GM21360 (cell line): ENCODE measurements around the gene TMEM81.

Source experiments
- ATAC-seq: cut with Tn5 transposase; IDR thresholded peaks from one replicate; pipeline ENCODE4 v1.9.1; 2021; ENCODE audit warnings: mild to moderate bottlenecking, moderate library complexity; ENCODE audit not compliant: unreplicated experiment

TMEM81 gene

DNA sequence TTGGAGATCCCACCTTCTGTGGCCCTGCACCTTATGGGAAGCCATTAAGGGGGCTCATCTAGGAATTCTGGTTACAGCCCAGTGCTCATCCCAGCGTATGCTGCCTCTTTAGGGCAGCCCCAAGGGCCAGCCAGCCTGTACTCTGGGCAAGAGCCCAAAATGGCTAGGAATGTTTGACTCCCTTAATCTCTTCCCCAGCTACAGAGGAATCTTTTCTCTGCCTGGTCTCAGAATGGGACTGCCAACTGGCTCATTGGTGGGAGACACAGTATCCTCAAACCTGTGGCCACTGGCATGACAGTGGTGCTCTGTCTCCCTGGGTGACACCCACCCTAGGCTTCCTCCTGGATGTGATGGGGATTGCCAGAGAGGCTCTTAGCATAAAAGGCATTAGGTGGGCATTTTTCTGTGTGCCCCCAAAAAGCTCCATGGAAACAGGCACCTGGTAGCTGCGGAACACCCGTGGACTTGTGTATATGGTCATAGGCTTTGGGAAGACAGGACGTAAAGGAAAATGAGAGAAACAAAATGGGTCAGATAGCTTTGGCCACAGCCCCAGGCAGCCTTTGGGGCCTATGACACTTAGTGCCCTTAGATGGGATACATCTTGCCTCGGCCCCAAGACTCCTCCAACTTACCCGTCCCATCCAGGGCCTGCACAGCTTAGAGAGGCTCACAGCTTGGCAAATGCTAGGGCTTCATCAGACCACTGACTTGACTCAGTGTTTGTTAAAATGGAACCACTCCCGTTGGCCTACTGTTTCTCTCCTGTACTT, 6.9 kb downstream of the TMEM81 start:
- ATAC-seq = no peak

DNA sequence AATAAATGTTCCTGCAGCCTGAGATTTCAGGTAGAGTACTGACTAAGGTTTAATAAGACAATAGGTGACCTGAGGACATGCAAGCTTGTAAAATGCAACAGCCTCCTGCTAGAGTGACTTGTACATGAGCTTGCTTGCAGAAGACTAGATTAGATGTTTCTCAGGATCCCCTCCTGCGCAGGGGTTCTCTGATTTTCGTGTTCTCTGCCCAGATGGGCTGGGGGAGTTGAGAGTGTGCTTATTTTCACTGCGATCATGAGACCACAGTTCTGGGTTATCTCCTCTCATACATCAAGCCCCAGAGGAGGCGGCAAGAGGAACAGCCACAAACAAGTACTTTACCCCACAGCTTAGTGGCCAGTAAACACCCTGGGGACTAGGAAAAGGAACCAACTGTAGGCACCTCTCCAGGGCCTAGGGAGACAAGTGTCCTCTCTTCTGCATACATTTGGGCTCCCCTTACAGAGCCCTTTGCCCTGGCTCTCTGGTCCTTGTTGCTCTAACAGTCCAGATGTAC, 8.0 kb downstream of the TMEM81 start:
- no peak for ATAC-seq

DNA sequence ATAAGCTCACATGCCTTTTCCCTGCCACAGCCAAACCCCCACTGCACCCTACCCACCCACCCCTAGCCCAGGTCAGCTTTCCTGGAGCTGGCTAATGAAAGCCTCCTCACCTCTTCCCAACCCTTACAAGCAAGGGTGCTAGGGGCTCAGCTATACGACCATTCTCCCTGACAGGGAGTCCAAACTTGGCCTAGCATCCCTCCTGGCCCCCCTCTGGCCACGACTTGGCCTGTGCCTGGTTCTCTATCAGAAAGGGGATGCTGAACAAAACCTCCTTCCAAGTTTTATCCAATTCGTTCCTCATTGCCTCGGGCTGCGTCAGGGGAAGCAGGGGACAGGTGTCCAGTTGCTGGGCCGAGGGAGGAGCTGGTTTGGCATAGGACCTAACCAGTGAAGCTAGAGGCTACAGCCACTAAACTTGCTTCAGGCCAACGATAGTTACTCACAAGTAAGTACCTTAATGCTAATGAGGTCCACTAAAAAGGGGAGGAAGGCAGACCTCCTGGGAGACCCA, 8.6 kb downstream of the TMEM81 start:
- ATAC-seq = no peak

DNA sequence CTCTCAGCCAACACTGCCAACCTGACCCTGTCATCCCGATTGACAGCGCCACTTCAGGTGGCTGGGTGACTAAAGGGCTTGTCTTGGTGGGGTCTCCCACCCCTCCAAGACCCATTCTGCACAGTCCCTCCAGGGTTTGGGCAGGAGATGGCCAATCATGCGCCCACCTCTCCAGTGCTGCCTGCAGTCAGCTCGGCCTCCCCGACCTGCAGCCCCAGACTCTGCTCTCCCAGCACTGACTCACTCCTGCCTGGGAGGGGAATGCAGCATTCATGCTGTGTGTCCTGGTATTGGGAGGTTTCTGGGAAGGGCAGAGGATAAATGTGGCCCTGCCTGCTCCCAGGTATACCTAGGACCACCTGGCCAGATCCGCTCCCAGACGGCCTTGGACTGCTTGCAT, 9.7 kb downstream of the TMEM81 start:
- ATAC-seq = no peak

DNA sequence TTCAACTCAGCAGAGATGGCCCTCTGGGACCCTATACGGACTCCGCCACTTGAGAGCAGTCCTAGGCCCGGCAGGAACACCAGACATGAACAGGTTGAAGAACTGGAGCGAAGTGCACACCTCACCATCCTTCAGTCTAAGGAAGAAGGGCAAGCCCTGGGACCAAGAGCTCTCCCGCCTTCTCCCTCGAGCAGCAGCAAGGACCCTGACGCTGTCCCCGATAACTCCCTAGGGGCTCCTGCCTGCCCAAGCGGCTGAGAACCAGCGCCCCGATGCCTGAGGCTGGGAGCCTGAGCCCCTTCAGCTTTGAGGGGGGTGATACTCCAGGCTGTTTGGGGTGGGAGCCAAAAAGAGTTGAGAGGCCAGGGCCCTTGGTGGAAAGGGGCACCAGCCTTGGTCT, 10.2 kb downstream of the TMEM81 start:
- ATAC-seq = no peak

DNA sequence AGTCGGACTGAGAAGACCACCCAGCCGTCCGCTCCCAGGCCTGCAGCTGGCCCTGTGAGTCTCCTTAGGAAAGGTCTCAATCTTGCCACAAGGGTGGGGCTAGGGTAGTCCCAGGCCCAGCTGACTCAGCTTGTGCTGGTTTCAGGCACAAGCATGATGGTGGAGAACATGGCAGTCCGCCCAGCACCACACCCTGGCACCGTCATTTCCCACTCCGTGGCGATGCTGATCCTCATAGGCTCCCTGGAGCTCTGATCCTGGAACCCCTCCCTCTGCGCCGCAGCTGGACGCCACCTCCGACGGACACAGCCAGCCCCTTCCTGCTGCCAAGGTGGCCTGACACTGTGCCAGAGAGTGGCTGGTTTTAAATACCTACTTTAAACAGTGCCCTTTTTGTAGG, 10.7 kb downstream of the TMEM81 start:
- no peak for ATAC-seq

DNA sequence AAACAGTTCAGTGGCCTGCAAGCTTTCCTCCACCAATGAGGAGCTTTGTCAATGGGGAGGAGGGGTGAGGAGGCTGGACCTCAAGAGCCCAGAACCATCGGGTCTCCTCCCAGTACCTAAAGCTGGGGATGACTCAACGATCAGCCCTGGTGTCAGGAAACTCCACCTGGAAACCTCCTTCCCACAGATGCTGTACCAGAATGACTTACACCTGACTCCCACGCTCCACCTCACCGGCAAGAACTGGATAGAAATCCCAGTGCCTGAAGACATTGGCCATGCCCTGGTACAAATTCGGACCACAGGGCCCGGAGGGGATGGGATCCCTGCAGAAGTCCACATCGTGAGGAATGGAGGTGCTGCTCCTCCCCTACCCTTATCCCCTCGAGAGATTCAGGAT, 11.4 kb downstream of the TMEM81 start:
- ATAC-seq = no peak

DNA sequence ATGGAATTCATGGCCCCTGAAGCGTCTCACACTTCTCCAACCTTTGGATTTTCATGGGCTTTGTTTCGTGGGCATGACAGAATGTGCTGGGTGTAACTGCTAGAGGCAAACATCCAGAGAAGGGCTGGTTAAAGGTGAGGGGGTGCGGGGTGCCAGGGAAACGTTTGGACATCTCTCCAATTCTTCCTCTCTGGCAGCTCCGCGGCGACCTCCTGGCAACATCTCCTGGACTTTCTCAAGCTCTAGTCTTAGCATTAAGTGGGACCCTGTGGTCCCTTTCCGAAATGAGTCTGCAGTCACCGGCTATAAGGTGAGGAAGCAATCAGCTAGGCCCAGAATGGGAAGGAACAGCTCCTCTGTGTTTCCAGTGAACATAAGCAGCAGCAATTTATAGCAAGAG, 12.0 kb downstream of the TMEM81 start:
- ATAC-seq = no peak

DNA sequence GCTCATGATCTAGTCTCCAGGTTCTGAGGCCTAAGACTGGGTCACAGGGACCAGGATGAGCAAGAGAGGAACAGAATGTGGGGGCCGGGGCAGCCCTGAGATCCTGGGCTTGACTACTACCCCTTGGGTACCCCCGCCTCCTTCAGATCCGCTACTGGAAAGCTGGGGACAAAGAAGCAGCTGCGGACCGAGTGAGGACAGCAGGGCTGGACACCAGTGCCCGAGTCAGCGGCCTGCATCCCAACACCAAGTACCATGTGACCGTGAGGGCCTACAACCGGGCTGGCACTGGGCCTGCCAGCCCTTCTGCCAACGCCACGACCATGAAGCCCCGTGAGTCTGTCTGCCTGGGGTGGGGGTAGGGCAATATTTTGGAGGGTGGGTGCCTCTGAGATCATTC, 12.5 kb downstream of the TMEM81 start:
- ATAC-seq = no peak

DNA sequence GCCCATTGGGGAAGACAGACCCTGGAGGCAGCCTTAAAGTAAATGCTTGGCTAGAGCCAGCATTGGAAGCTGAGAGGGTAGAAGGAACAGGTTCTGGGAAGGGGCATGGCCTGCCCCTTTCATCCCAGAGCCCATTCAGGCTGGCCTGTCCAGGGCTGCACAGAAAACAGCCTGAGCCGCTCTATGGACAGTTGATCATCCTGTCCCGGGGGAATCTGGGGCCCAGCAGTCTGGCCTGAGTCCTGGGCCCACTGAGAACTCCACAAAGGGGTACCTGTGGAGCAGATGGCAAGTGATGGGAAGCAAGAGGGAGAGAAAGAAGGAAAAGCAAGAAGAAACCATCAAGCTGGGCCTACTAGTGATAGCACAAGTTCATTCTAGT, 13.2 kb downstream of the TMEM81 start:
- ATAC-seq = no peak

DNA sequence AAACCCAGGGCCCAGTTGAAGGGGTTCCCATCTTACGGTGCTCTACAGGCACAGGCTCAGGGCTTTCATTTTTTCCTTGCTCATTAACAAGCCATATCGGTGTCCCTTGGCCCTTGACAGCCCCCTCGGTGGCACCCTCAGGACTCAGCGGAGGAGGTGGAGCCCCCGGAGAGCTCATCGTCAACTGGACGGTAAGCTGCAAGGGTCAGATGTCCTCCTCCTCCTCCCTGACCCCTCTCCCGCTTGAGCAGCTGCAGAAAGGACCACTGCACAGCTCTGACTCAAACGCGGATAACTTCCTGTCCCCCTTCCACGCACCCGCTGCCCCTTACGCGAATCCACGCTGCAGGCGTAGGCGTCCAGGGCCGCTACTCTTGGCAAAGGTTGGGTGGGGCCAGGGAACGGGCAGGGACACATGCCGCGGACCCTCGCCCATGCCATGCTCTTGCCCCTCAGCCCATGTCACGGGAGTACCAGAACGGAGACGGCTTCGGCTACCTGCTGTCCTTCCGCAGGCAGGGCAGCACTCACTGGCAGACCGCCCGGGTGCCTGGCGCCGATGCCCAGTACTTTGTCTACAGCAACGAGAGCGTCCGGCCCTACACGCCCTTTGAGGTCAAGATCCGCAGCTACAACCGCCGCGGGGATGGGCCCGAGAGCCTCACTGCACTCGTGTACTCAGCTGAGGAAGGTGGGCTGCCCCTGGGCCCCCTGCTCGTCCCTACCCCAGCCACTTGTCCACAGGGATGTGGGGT, 14.7 kb downstream of the TMEM81 start:
- ATAC-seq = no peak

DNA sequence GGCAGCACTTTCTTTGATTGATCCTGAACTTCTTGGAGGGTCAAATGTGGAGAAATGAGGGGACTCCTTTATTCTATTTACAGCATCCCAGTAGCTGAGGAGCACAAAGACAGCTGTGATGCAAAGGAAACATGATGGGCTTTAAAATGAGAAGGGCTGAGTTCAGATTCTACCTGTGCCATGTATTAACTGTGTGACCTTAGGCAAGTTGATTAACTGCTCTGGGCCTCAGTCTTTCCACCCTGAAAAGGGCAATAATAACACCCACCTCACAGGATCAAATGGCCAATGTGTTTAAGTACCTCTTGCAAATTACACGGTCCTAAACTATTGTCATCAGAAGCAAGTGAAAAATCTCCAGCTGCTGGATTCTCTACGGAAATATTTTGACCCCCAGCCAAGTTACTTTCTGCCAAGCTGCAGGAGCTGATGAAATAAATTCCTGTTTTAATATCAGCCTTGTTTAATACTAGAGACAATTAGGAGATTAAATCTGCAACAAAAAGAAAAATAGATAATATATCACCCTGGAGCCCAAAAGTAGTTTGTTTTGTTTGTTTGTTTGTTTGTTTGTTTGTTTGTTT, 15.7 kb downstream of the TMEM81 start:
- ATAC-seq = no peak

DNA sequence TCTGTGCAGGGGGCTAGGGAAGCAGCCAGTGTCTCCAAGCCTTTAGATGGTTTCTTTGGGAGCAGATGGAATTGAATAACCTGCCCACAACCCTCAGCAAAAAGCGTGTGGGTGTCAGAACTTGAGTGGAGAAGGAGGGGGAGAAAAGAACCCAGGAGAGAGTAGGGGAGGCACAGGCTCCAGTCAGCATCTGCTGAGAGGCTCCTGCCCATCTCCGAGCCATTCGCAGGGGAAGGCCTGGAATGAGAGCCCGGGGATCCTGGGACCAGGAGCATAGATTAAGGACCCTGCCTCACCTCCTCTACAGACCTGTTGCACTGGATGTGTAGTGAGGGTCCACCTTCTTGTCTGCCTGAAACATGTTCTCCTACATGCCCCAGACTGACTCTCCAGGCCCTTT, 16.3 kb downstream of the TMEM81 start:
- ATAC-seq = no peak

DNA sequence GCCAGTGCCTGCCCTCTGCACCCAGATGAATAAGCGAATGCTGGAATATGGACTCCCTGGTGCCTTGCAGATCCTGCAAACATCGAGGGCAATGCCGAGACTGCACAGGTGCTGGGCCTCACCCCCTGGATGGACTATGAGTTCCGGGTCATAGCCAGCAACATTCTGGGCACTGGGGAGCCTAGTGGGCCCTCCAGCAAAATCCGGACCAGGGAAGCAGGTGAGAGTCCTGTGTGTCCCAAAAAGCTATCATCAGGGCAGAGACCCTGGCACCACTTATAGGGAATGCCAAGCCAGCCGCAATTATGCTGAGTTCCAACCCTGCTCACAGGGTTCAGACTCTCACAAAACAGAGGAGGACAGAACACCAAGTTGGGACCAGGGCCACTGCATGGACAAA, 17.2 kb downstream of the TMEM81 start:
- no peak for ATAC-seq

DNA sequence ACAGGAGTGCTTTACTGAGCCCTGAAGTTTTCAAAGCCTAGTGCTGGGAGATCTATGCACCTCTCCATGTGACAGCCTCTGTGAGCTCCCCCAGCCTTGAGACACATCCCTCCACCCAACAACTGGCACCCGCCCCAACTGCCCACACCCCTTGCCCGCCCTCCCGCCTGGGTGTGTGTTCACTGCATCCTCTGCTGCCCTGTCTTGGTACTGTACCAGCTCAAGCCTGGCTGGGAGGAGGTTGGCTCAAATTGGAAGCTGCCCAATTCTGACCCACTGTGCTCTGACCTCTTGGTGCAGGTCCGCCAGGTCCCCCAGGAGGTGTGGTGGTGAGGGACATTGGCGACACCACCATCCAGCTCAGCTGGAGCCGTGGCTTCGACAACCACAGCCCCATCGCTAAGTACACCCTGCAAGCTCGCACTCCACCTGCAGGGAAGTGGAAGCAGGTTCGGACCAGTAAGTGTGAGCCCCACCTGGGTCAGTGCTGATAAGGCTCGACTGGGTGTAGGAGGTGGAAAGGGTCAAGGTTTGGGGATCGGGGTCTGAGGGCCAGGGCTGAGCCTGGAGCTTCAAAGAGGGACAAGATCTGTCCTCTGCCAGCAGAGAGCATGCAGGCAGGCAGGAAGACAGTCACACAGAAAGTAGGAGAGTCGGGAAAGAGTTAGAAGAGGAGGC, 18.0 kb downstream of the TMEM81 start:
- no peak for ATAC-seq

DNA sequence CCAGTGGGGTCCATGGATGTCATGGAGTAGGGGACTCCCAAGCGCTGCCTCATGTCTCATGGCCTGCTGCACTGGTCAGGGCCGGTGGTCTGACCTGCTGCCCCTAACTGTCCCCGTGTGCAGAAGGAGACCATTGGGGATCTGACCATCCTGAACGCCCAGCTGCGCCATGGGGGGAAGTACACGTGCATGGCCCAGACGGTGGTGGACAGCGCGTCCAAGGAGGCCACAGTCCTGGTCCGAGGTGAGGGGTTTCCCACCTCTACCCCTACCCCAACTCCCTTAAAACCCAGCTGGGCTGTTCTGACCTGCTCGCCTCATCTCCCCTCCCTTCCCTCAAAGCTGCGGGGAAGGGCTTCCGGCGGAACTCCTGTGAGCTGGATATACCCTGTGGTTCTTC, 18.6 kb downstream of the TMEM81 start:
- ATAC-seq = no peak

DNA sequence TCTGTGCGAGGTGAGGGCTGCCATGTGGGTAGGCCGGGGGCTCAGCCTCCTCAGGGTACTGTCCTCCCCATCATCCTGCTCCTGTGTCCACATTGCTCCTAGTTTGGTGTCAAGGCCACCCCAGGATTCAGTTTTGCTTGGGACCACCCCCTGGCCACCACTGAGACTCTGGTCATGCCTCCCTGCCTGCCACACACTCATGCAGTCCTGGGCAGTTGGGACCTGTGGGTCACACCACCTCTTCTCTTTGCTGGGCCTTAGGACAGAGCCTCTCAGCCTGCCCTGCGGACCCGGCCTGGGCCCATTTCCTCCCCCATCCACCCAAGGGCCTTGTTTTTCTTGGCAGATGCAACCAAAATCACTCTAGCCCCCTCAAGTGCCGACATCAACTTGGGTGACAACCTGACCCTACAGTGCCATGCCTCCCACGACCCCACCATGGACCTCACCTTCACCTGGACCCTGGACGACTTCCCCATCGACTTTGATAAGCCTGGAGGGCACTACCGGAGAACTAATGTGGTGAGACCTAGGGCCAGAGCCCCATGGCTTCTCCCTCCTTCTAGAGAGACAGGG, 19.4 kb downstream of the TMEM81 start:
- no peak for ATAC-seq

DNA sequence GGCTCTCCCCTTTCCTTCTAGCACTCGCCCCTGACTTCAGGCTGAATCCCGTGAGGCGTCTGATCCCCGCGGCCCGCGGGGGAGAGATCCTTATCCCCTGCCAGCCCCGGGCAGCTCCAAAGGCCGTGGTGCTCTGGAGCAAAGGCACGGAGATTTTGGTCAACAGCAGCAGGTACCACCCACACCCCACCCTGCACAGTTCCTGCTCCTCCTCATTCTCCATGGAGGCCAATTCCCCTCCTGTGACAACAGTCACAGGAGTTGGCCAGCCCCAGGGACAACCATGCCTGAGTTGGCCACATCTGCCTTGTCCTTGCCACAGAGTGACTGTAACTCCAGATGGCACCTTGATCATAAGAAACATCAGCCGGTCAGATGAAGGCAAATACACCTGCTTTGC, 20.0 kb downstream of the TMEM81 start:
- ATAC-seq = no peak

DNA sequence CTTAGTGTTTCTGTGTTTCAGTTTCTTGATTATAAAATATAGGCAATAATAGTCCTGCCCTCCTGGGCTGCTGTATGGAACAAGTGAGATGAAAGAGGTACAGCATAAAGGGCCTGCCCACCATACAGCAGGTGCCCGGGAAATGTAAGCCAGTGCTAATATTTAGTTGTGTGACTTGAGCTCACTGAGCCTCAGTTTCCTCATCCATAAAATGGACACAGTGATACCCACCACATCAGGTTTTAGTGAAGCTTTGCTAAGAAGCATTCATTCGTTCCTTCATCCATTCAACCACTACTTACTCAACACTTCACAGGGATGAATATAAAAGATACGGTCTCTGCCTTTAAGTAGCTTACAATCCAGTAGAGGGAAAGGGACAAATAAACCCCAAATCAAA, 21.4 kb downstream of the TMEM81 start:
- ATAC-seq = no peak

DNA sequence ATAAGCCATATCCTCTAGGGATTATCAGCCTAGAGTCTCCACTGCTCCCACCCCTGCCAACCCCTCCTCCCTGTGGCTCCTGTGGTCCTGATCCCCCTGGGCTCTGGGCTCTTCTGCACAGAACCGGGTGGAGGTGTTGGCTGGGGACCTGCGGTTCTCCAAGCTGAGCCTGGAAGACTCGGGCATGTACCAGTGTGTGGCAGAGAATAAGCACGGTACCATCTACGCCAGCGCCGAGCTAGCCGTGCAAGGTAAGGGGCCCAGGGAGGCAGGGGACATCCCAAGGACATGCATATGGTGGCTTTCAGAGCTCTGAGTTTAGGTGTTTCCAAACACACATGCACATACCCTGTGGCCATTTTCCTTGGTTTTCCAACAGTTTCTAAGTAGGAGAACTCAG, 21.9 kb downstream of the TMEM81 start:
- ATAC-seq = no peak

DNA sequence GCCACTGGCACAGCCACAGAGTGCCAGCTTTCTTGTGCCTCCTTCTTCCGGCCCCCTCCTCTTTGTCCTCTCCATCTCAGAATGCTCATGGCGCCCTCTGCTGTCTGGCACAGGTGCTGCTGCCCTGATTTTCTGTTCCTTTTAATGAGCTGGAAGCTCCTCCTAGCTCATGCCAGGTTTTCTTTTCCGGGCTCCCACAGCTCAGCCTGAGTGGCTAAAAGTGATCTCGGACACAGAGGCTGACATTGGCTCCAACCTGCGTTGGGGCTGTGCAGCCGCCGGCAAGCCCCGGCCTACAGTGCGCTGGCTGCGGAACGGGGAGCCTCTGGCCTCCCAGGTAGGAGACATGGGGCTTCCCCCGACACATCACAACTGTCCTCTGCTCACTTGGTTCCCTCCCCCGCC, 22.6 kb downstream of the TMEM81 start:
- no peak for ATAC-seq
